Muscle layer of duodenum (tissue), 2 donors: ENCODE data around the gene CACNA1I.

Experiments
- H3K27ac ChIP-seq: one replicate; pipeline ENCODE4 v1.7.0; 2013; ENCODE audit warnings: mild to moderate bottlenecking, low read length
- H3K27me3 ChIP-seq: one replicate; pipeline ENCODE4 v1.7.0; 2013; ENCODE audit warnings: low read depth, mild to moderate bottlenecking, control low read depth, low read length
- H3K36me3 ChIP-seq, 2 donors: one replicate each; pipeline ENCODE4 v1.7.0; 2013; ENCODE audit warnings: low read length in 2 of 2, control low read depth in 1 of 2, mild to moderate bottlenecking in 1 of 2; ENCODE audit not compliant: insufficient read depth in 2 of 2, control insufficient read depth in 1 of 2
- H3K4me1 ChIP-seq, 2 donors: one replicate each; pipeline ENCODE4 v1.7.0; 2013; ENCODE audit warnings: low read length in 2 of 2, mild to moderate bottlenecking in 2 of 2, control low read depth in 1 of 2, moderate library complexity in 1 of 2; ENCODE audit not compliant: insufficient read depth in 2 of 2, control insufficient read depth in 1 of 2
- H3K4me3 ChIP-seq, 2 donors: one replicate each; pipeline ENCODE4 v1.7.0; 2013; ENCODE audit warnings: low read length in 2 of 2, low read depth in 1 of 2, mild to moderate bottlenecking in 1 of 2
- H3K9me3 ChIP-seq, 2 donors: one replicate each; pipeline ENCODE4 v1.7.0; 2013; ENCODE audit warnings: low read length in 2 of 2, control low read depth in 1 of 2, mild to moderate bottlenecking in 1 of 2; ENCODE audit not compliant: control insufficient read depth in 1 of 2
- donor health status: healthy.

The CACNA1I gene

DNA sequence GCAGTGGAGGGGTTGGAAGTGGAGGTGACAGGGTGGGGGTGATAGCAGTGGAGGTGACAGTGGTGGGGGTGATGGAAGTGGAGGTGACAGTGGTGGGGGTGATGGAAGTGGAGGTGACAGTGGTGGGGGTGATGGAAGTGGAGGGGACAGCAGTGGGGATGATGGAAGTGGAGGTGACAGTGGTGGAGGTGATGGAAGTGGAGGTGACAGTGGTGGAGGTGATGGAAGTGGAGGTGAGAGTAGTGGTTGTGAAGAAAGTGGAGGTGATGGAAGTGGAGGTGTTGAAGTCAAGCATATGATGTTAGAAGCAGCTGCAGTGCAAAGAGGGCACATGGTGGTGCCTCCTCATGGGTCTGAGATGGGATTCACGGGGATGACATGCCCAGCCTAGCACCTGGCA is 141.5 kb downstream of the CACNA1I start:
- Histone ChIP-seq H3K36me3 (no peaks in the 10 kb centered on the region), H3K27me3 (peaks cover 7% of the 10 kb centered on the region), H3K27ac (no peak overlapping the region), H3K4me1 (no peaks in the 10 kb centered on the region), H3K9me3 (no peaks in the 10 kb centered on the region), H3K4me3 (no peak overlapping the region)

GRCh38 chr22:39712751-39713525 is 142.4 kb downstream of the CACNA1I start:
- H3K9me3 ChIP-seq = no peaks in the 10 kb centered on the region
- peaks cover 7% of the 10 kb centered on the region for H3K27me3 ChIP-seq
- H3K36me3 ChIP-seq = no peaks in the 10 kb centered on the region
- no peaks in the 10 kb centered on the region for H3K4me1 ChIP-seq
- H3K27ac ChIP-seq = no peak overlapping the region
- H3K4me3 ChIP-seq = no peak overlapping the region

- Histone ChIP-seq H3K27ac (no peak overlapping the region), H3K36me3 (no peaks in the 10 kb centered on the region), H3K9me3 (no peaks in the 10 kb centered on the region), H3K4me3 (no peak overlapping the region), H3K4me1 (no peaks in the 10 kb centered on the region), H3K27me3 (peaks cover 7% of the 10 kb centered on the region)
Measured at GRCh38 chr22:39713799-39714290, 143.3 kb downstream of the CACNA1I start.

GRCh38 chr22:39714321-39714720 is 143.8 kb downstream of the CACNA1I start:
- H3K4me1 ChIP-seq = no peaks in the 10 kb centered on the region
- no peak overlapping the region for H3K27ac ChIP-seq
- peaks cover 7% of the 10 kb centered on the region for H3K27me3 ChIP-seq
- no peaks in the 10 kb centered on the region for H3K36me3 ChIP-seq
- no peak overlapping the region for H3K4me3 ChIP-seq
- H3K9me3 ChIP-seq = no peaks in the 10 kb centered on the region

- Histone ChIP-seq H3K36me3 (no peaks in the 10 kb centered on the region), H3K9me3 (no peaks in the 10 kb centered on the region), H3K27ac (no peak overlapping the region), H3K4me3 (no peak overlapping the region), H3K4me1 (no peaks in the 10 kb centered on the region), H3K27me3 (peaks cover 7% of the 10 kb centered on the region)
Measured at GRCh38 chr22:39715778-39716495, 145.4 kb downstream of the CACNA1I start.

GRCh38 chr22:39716534-39716933 is 146.0 kb downstream of the CACNA1I start:
- Histone ChIP-seq H3K4me1 (no peaks in the 10 kb centered on the region), H3K27me3 (peaks cover 6% of the 10 kb centered on the region), H3K36me3 (no peaks in the 10 kb centered on the region), H3K27ac (no peak overlapping the region), H3K4me3 (no peak overlapping the region), H3K9me3 (no peaks in the 10 kb centered on the region)

- Histone ChIP-seq H3K27me3 (peaks cover under 1% of the 10 kb centered on the region), H3K4me1 (no peaks in the 10 kb centered on the region), H3K36me3 (no peaks in the 10 kb centered on the region), H3K27ac (no peak overlapping the region), H3K9me3 (no peaks in the 10 kb centered on the region), H3K4me3 (no peak overlapping the region)
Measured at GRCh38 chr22:39717099-39717498, 146.5 kb downstream of the CACNA1I start.

GRCh38 chr22:39718206-39718605 is 147.7 kb downstream of the CACNA1I start:
- Histone ChIP-seq H3K9me3 (no peaks in the 10 kb centered on the region), H3K36me3 (no peaks in the 10 kb centered on the region), H3K27ac (no peak overlapping the region), H3K4me3 (no peak overlapping the region), H3K4me1 (no peaks in the 10 kb centered on the region), H3K27me3 (no peaks in the 10 kb centered on the region)

- H3K27ac ChIP-seq = no peak overlapping the region
- H3K4me3 ChIP-seq = no peak overlapping the region
- H3K36me3 ChIP-seq = no peaks in the 10 kb centered on the region
- H3K27me3 ChIP-seq = no peaks in the 10 kb centered on the region
- H3K4me1 ChIP-seq = no peaks in the 10 kb centered on the region
- H3K9me3 ChIP-seq = no peaks in the 10 kb centered on the region
Measured at GRCh38 chr22:39718921-39719475, 148.4 kb downstream of the CACNA1I start.

- H3K4me3 ChIP-seq = no peak overlapping the region
- no peaks in the 10 kb centered on the region for H3K9me3 ChIP-seq
- no peaks in the 10 kb centered on the region for H3K27me3 ChIP-seq
- no peak overlapping the region for H3K27ac ChIP-seq
- no peaks in the 10 kb centered on the region for H3K36me3 ChIP-seq
- H3K4me1 ChIP-seq = no peaks in the 10 kb centered on the region
Measured at GRCh38 chr22:39719559-39720450, 149.3 kb downstream of the CACNA1I start.
